ENCODE data around the gene CORIN.

DNA sequence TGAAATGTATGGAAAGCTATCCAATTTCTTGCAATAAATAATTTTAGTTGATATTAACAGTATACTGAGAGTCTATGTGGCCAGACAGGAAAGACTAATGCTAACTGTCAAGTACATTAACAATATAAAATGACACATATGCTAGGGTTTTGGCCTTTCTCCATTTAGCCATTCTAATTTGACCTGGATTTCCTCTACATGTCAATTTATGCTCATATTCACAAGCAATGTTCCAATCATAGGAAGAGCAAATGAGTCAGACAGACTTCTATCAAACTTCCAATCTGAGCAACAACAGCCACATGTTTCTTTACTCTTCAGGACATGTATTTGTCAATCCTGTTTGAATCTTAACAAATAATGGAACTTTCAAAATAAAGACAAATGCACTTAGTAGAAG is 53.6 kb downstream of the CORIN start:
- no peak for TF ChIP-seq PHB2 (IDR thresholded peaks at IDR 0.05; ENCODE audit: partially characterized antibody)
- TF ChIP-seq, protein P1, sequence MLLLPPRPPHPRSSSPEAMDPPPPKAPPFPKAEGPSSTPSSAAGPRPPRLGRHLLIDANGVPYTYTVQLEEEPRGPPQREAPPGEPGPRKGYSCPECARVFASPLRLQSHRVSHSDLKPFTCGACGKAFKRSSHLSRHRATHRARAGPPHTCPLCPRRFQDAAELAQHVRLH (CRISPR knock-in tag; IDR thresholded peaks at IDR 0.05; ENCODE audit: borderline replicate concordance, low read depth): no peak

Measured in HepG2 (cell line).